H9 (cell line): ENCODE measurements around the gene DUS1L. TPM values are rescaled to one million over a fixed set of nuclear protein-coding genes. Genes with fewer than 3 reads are reported as not detected.

Experiments used
- DNase-seq: peaks from one replicate; pipeline ENCODE4 v3.0.0-alpha.2; 2017
- H2AFZ ChIP-seq: one replicate; pipeline ENCODE4 v1.6.1; 2013; ENCODE audit warnings: mild to moderate bottlenecking, low read length, control low read depth, moderate library complexity
- H2AK5ac ChIP-seq: 2 replicates; pipeline ENCODE4 v1.6.1; 2013; ENCODE audit warnings: low read length, control low read depth, mixed read lengths; ENCODE audit not compliant: insufficient read length
- H2BK120ac ChIP-seq: one replicate; pipeline ENCODE4 v1.6.1; 2013; ENCODE audit warnings: low read depth, mild to moderate bottlenecking, low read length, control low read depth, inconsistent platforms; ENCODE audit not compliant: poor library complexity, severe bottlenecking
- H2BK12ac ChIP-seq: 2 replicates; pipeline ENCODE4 v1.6.1; 2013; ENCODE audit warnings: low read length, control low read depth, mixed read lengths, low read depth; ENCODE audit not compliant: insufficient read length
- H2BK15ac ChIP-seq: 2 replicates; pipeline ENCODE4 v1.6.1; 2013; ENCODE audit warnings: low read depth, low read length, control low read depth
- H2BK20ac ChIP-seq: one replicate; pipeline ENCODE4 v1.6.1; 2013; ENCODE audit warnings: low read depth, mild to moderate bottlenecking, low read length, control low read depth, inconsistent platforms; ENCODE audit not compliant: poor library complexity, severe bottlenecking
- H2BK5ac ChIP-seq: 2 replicates; pipeline ENCODE4 v1.6.1; 2013; ENCODE audit warnings: low read length, control low read depth, mixed read lengths; ENCODE audit not compliant: insufficient read length
- H3K14ac ChIP-seq: 2 replicates; pipeline ENCODE4 v1.6.1; 2013; ENCODE audit warnings: low read length, control low read depth; ENCODE audit not compliant: insufficient read depth
- H3K18ac ChIP-seq: 2 replicates; pipeline ENCODE4 v1.6.1; 2013; ENCODE audit warnings: low read depth, mild to moderate bottlenecking, mixed read lengths, low read length, control low read depth; ENCODE audit not compliant: insufficient read length
- H3K23ac ChIP-seq: 2 replicates; pipeline ENCODE4 v1.6.1; 2013; ENCODE audit warnings: low read length, control low read depth, mixed read lengths, low read depth; ENCODE audit not compliant: insufficient read length
- H3K23me2 ChIP-seq: 2 replicates; pipeline ENCODE4 v1.6.1; 2013; ENCODE audit warnings: low read depth, mild to moderate bottlenecking, mixed read lengths, low read length, control low read depth; ENCODE audit not compliant: insufficient read length, poor library complexity, severe bottlenecking
- H3K27ac ChIP-seq: 2 replicates; pipeline ENCODE4 v1.5.1; 2013; ENCODE audit warnings: low read length, control low read depth, mixed read lengths, low read depth; ENCODE audit not compliant: insufficient read length
- H3K27me3 ChIP-seq: 2 replicates; pipeline ENCODE4 v1.6.1; 2013; ENCODE audit warnings: low read length, control low read depth, inconsistent platforms; ENCODE audit not compliant: insufficient read depth
- H3K4ac ChIP-seq: 2 replicates; pipeline ENCODE4 v1.6.1; 2013; ENCODE audit warnings: low read depth, mild to moderate bottlenecking, control low read depth, inconsistent platforms, low read length, moderate library complexity
- H3K4me1 ChIP-seq: 2 replicates; pipeline ENCODE4 v1.6.1; 2013; ENCODE audit warnings: low read length, control low read depth, inconsistent platforms; ENCODE audit not compliant: insufficient read depth
- H3K4me2 ChIP-seq: 2 replicates; pipeline ENCODE4 v1.6.1; 2013; ENCODE audit warnings: low read length, control low read depth, mixed read lengths; ENCODE audit not compliant: insufficient read length, insufficient read depth
- H3K56ac ChIP-seq: 2 replicates; pipeline ENCODE4 v1.6.1; 2013; ENCODE audit warnings: low read depth, mild to moderate bottlenecking, mixed read lengths, low read length, control low read depth; ENCODE audit not compliant: insufficient read length
- H3K79me1 ChIP-seq: 2 replicates; pipeline ENCODE4 v1.6.1; 2013; ENCODE audit warnings: low read depth, mild to moderate bottlenecking, moderate library complexity, low read length, control low read depth, inconsistent platforms; ENCODE audit not compliant: insufficient read depth, poor library complexity, severe bottlenecking
- H3K79me2 ChIP-seq: 2 replicates; pipeline ENCODE4 v1.6.1; 2013; ENCODE audit warnings: low read length, control low read depth, inconsistent platforms; ENCODE audit not compliant: insufficient read depth
- H3K9ac ChIP-seq: 2 replicates; pipeline ENCODE4 v1.6.1; 2013; ENCODE audit warnings: low read length, control low read depth, mixed read lengths; ENCODE audit not compliant: insufficient read length; ENCODE audit errors: extremely low read depth
- H3K9me3 ChIP-seq: one replicate; pipeline ENCODE4 v1.6.1; 2013; ENCODE audit warnings: low read depth, low read length, inconsistent platforms; ENCODE audit not compliant: control insufficient read depth
- H3T11ph ChIP-seq: one replicate; pipeline ENCODE4 v1.6.1; 2013; ENCODE audit warnings: mild to moderate bottlenecking, low read length, control low read depth, inconsistent platforms
- H4K20me1 ChIP-seq: one replicate; pipeline ENCODE4 v1.6.1; 2013; ENCODE audit not compliant: control insufficient read depth, insufficient read length, insufficient read depth
- H4K5ac ChIP-seq: 2 replicates; pipeline ENCODE4 v1.6.1; 2013; ENCODE audit warnings: low read depth, mild to moderate bottlenecking, mixed read lengths, low read length, control low read depth; ENCODE audit not compliant: insufficient read length
- H4K8ac ChIP-seq: replicated peaks from 2 replicates; pipeline ENCODE4 v1.6.1; 2013; ENCODE audit warnings: low read length, control low read depth, mixed read lengths, low read depth; ENCODE audit not compliant: insufficient read length
- H4K91ac ChIP-seq: 2 replicates; pipeline ENCODE4 v1.6.1; 2013; ENCODE audit warnings: low read depth, mild to moderate bottlenecking, moderate library complexity, mixed read lengths, low read length, control low read depth; ENCODE audit not compliant: insufficient read length
- H3K27ac Mint-ChIP-seq, 3 experiments: 2 replicates in 2 of 3; 3 replicates in 1 of 3; pipeline ENCODE4 v1.8.0; 2020 to 2021; ENCODE audit warnings: mixed read lengths in 3 of 3, mild to moderate bottlenecking in 1 of 3, moderate library complexity in 1 of 3
- H3K27me3 Mint-ChIP-seq: 2 replicates; pipeline ENCODE4 v1.8.0; 2021; ENCODE audit warnings: low read depth, mild to moderate bottlenecking, moderate library complexity, mixed read lengths
- H3K36me3 Mint-ChIP-seq, 3 experiments: 2 replicates in 2 of 3; 3 replicates in 1 of 3; pipeline ENCODE4 v1.8.0; 2020 to 2021; ENCODE audit warnings: low read depth in 3 of 3, mixed read lengths in 3 of 3; ENCODE audit not compliant: insufficient read depth in 1 of 3
- H3K4me1 Mint-ChIP-seq, 2 experiments: 2 replicates each; pipeline ENCODE4 v1.8.0; 2020; ENCODE audit warnings: mixed read lengths in 2 of 2
- H3K4me3 Mint-ChIP-seq, 2 experiments: 2 replicates in 1 of 2; 3 replicates in 1 of 2; pipeline ENCODE4 v1.8.0; 2020 to 2021; ENCODE audit warnings: mild to moderate bottlenecking in 2 of 2, mixed read lengths in 2 of 2, moderate library complexity in 1 of 2
- H3K9me3 Mint-ChIP-seq, 2 experiments: 2 replicates in 1 of 2; 3 replicates in 1 of 2; pipeline ENCODE4 v1.8.0; 2020; ENCODE audit warnings: mild to moderate bottlenecking in 2 of 2, mixed read lengths in 2 of 2, moderate library complexity in 1 of 2
- CTCF ChIP-seq: fragments of 200-600 bp; sonication (generic); conservative IDR thresholded peaks from 3 replicates; pipeline ENCODE4 v1.8.0; 2021; ENCODE audit warnings: antibody characterized with exemption, mild to moderate bottlenecking
- total RNA-seq: library from RNA; stranded (reverse); gene quantifications from 2 replicates; pipeline ENCODE4 v1.2.1, GENCODE V29; 2021

Gene DUS1L
- total RNA-seq, 1 experiment from 2014 or later, result 103 TPM

- no peak for DNase-seq
- H3K4me3 Mint-ChIP-seq, result no peak overlapping the region
Observed at GRCh38 chr17:82070611-82071010, 5.0 kb upstream of the DUS1L start.

More at GRCh38 chr17:82070611-82071010, 5.0 kb upstream of the DUS1L start:
- Histone ChIP-seq H2BK120ac (no peak overlapping the region), H4K91ac (no peak overlapping the region), H3K4me1 (no peaks in the 10 kb centered on the region), H3K4ac (no peak overlapping the region), H4K20me1 (no peaks in the 10 kb centered on the region), H3K14ac (no peak overlapping the region), H2BK15ac (no peak overlapping the region), H2BK12ac (no peak overlapping the region), H2AFZ (no peak overlapping the region), H3K4me2 (no peak overlapping the region), H3K56ac (no peak overlapping the region), H3K18ac (no peak overlapping the region), H3K27me3 (no peaks in the 10 kb centered on the region), H4K5ac (no peak overlapping the region), H2BK5ac (no peak overlapping the region), H3K27ac (no peak overlapping the region), H3K9ac (no peak overlapping the region), H2BK20ac (no peak overlapping the region), H3T11ph (no peak overlapping the region), H4K8ac (no peak overlapping the region), H3K79me2 (no peaks in the 10 kb centered on the region), H3K79me1 (no peaks in the 10 kb centered on the region), H3K9me3 (no peaks in the 10 kb centered on the region), H2AK5ac (no peak overlapping the region), H3K23me2 (peaks cover 6% of the 10 kb centered on the region), H3K23ac (no peak overlapping the region)
- peaks cover 4 to 5% of the 10 kb centered on the region in 2 experiments for H3K4me1 Mint-ChIP-seq
- TF ChIP-seq CTCF, result no peak
- peaks cover 38% of the 10 kb centered on the region for H3K27me3 Mint-ChIP-seq
- H3K36me3 Mint-ChIP-seq, result peaks cover 0 to 2% (median 0%) of the 10 kb centered on the region in 3 experiments; a peak in 2 of 7 replicates
- H3K27ac Mint-ChIP-seq, result no peak overlapping the region
- H3K9me3 Mint-ChIP-seq, result no peaks in the 10 kb centered on the region; a peak in 1 of 5 replicates
